Inferior parietal cortex (tissue), 1 donor: ENCODE data around the gene ZBED5.
"Not testable (repeated sequence)": the region's sequence is repeated elsewhere in the genome, so short reads cannot be mapped to it uniquely, and the experiment has no call there.

ENCODE experiments used
- DNase-seq: peaks from one replicate; pipeline ENCODE4 v3.0.0-alpha.2; 2016; ENCODE audit errors: extremely low spot score

ZBED5 gene

DNA sequence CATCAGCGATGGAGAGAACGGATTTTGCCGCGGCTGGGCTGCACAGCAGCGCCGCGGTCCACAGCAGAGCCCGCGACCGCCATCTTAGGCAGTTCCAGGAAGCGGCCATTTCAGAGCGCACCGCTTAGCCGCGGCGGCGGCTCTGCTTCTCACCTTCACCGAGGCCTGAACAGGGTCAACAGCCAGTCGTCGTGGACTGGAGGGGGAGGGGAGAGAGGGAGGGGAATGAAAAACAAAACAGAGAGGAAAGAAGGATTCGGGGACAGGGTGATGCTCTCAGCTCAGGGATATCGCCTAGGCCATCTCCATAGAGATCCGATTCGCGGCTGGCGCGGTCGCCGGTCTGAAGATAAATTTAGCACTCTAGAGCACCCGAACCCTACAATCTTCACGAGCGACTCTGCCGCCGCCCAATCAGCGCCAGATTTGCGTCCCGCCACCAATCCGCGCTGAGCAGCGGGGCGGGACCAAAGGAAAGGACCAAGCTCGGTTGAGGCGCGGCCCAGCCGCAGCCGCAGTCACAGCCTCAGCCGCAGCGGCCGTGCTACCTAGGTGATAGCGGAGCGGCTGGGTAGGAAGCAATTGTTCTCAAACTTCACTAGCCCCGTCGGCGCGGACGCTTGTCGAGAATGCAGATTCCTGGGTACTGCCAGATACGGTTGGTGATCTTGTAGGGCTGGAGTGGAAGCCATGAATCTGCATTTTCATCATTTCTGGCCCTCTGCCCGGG lies at the start of gene ZBED5:
Gene ZBED5, minus strand, starts transcription at position 345 of the 730 bp plus-strand sequence. CDS start 3,108 bp downstream, outside the sequence.
- peak; percentile 99 for DNase-seq

DNA sequence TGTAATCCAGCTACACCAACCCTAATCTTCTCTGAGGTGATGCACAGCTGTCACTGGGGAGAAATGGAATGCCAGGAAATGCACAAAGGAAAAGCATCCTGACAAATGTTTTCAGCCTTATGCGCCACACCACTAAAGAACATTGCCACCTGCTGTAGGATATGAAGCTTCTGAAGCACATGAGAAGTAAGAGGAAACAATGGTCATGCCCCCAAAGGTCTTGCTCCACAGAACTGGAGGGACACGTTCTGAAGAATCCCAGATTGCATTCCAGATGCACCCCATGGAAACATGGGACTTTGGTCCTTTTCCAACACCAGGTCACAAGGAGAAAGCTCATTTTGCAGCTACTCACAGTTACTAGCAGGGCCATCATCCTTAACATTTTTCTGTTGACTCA lies 48.7 kb upstream of the ZBED5 start:
- no peak for DNase-seq

- no peak for DNase-seq
These were observed 44.6 kb upstream of the ZBED5 start for GRCh38 chr11:10902301-10903063.

DNA sequence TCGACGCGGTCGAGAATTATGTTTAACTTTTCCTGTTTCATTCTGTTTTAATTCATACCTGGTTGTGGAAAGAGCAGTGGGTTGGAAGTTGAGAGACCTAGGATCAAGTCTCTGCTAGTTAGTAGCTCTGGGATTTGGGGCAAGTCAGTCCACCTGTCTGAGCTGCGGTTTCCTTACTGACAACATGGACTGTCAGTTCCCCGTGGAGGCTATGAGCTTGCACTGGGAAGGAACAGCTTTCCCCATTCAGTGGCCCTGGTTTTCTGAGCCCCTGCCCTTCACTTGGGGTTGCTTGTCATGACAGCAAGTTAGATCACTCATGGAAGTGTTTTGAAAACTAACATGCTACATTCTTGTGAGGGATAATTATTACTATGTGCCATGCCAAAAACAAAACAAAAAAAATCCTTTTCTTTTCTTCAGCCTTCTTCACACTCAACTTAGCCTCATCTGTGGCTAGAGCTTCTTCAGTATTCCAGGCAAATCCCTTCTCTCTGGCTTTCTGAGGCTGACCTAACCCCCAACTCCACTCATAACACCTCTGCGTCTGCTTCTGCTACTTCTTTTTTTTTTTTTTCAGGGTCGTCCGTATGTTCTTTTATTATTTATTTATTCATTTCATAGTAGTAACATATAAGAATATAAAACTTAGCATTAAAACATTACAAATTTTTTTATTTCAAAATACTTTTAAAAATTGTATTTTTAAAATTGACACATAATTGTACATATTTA lies 43.0 kb upstream of the ZBED5 start:
- no peak for DNase-seq

GRCh38 chr11:10899121-10899830 lies 41.4 kb upstream of the ZBED5 start:
- DNase-seq: peak; percentile 35

GRCh38 chr11:10898763-10899025 lies 40.8 kb upstream of the ZBED5 start:
- DNase-seq: no peak

- no peak for DNase-seq
These were observed 40.3 kb upstream of the ZBED5 start for GRCh38 chr11:10898003-10898762.

- DNase-seq: no peak
These were observed 39.3 kb upstream of the ZBED5 start for GRCh38 chr11:10897150-10897549.

DNA sequence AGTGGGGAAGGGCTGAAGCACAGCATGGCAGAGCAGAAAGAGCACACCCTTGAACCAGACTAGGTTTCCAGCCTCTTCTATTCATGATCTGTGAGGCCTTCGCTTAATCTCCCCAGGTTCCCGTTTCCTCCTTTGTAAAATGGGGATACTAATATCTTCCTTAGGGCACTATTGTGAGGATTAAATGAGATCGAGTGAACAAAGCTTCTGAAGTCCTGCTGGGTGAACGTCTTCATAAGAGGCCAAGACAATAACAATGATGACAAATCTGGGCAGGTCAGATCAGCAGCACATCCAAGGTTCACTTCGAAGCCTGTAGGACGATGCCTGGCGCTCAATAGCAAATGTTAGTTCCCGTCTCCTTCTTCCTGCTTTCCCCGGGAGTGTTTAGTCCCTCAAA lies 38.6 kb upstream of the ZBED5 start:
- DNase-seq: no peak

- DNase-seq: no peak
These were observed 37.4 kb upstream of the ZBED5 start for GRCh38 chr11:10895285-10895684.

DNA sequence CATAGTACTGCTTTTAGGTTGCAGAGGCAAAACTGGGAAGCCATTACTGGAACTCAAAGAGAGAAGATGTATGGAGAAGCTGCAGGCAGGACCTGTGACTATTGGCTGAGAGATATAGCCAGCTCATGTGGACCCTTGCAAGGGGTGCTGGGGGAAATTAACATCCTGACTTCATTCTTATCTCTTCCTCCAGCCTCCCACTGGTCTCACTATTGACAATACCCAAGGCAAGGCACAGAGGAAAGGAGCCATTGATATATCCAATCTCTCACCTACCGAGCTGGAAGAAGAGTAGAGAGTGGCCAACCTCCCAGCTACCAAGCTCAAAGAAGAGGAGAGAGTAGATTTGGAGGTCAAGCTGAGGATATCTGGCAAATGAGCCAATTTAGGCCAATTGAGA lies 36.8 kb upstream of the ZBED5 start:
- no peak for DNase-seq

GRCh38 chr11:10893714-10894151 lies 35.9 kb upstream of the ZBED5 start:
- DNase-seq: no peak

DNA sequence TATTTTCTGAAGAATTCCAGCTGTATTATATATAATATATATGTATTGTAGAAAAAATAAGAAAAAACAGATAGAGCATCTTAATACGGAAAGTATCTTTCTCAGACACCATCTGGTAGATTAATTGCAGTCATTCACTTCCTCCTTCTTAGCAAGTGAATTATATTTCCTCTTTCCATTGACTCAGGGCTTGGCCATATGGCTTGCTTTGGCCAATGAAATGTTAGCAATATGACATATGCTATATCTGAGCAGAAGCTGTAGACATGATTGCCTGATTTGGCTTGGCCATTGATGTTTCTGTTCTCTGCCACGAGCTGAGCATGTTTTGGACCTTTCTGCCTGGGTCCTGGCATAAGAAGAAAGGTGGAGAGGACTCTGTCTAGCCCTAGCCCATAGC lies 34.4 kb upstream of the ZBED5 start:
- no peak for DNase-seq

- no peak for DNase-seq
These were observed 33.4 kb upstream of the ZBED5 start for GRCh38 chr11:10891151-10891720.

- not testable (repeated sequence) for DNase-seq
These were observed 32.2 kb upstream of the ZBED5 start for GRCh38 chr11:10890083-10890482.

DNA sequence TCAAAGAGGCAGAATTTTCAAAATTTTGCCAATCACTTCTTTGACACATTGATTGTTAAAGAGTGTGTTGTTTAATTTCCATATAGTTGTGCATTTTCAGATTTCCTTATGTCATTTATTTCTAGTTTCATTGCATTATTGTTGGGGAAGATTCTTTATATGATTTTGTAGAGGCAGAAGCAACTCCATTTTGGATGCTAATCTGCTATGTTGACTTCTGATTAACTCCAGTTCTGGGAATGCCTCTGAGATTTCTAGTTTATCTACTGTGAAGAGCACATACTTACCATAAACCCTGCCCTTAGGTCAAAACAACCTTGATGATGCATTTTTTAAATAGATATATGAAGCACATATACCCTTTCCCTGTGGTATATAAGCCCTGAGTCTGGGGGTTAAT lies 29.5 kb upstream of the ZBED5 start:
- no peak for DNase-seq

DNA sequence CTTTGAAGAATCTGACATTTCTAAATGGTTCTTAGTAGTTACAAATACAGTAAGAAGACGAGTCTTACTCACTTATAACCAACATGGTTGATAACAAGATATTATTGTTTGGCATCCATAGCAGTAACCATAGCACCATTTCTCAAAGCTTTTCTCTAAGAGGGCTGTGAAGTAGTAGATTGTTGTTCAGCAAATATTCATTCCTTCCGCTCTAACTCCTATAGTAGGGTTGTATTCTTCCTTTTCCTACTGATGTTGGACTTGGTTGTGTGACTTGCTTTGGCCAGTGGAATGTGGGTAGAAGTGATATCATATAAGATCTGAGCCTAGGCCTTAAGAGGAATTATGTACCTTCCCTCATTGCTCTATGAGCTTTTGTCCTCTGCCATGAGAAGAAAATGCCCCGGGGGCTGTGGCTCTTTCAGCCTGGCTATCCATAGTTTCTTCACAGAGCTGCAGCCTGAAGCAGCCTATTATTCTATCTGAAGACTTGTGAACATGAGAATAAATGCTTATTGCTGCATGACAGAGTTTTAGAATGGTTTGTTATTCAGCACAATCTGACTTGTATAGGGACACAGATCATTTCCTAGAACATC lies 28.9 kb upstream of the ZBED5 start:
- DNase-seq: no peak

DNA sequence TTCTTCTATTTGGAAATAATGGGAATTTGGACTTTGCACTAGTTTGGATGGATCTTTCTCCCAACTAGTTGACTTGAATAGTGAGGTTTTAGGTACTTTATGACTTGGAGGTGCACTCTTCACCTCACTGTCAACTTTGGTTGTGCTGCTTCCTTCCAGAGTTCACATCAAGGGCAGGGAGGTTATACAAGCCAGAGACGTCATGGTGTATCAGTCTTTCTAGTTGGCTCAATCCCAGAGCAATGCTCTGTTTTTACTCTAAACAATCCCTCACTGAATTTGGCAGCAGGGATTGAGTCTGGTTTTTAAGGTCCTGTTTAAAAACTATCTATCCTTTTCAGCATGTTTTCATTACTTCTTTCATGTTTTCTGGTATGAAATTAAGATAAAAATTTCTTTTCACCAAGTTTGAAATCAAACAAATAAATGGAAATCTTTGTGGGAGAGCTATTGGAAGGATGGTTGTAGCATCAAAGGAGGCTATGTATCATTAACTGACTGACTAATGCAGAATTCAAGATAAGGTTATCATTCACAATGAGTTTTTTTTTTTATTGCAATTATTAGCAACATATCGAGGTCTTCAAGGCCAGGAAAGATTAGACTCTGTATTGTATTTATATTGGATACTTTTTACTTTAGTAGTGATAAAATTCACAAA lies 28.0 kb upstream of the ZBED5 start:
- DNase-seq: no peak

DNA sequence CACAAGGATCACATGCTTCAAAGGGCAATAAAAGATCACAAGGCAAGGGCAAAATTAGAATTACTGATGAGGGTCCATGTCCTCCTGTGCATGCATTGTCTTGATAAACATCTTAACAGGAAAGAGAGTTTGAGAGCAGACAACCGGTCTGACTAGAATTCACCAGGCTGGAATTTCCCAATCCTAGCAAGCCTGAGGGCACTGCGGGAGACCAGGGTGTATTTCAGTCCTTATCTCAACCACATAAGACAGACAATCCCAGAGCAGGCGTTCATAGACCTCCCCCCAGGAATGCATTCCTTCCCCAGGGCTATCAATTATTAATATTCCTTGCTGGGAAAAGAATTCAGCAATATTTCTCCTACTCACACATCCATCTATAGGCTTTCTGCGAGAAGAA lies 26.4 kb upstream of the ZBED5 start:
- not testable (repeated sequence) for DNase-seq

DNA sequence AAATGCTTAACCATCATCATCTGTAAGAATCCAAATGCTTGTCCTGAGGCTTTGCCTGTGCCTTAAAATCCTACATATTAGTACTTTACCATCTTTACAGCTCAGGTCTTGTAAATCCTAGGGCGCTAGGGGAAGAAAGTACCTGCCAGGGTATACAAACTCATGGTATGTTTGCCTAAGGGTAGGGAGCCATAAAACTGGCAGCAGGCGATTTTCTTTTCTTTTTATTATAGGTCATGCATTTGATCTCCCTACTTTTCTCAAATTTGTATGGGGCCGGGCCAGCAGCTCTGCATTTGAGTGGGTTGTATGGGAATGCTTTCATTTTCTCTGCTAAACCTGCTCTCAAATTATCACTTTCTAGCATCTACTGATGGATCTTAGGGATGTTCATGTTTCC lies 24.0 kb upstream of the ZBED5 start:
- no peak for DNase-seq
